WERI-Rb-1 (cell line): ENCODE measurements around the gene PFN3.
A peak's percentile ranks its signal among the peaks of the same experiment; 100 is the strongest.

Experiments
- DNase-seq: peaks from one replicate; pipeline ENCODE4 v3.0.0-alpha.2; 2020
- H3K27ac ChIP-seq: fragments of 250-450 bp; sonication (Bioruptor Pico); 2 replicates; pipeline ENCODE4 v1.5.1; 2020; ENCODE audit warnings: mild to moderate bottlenecking, moderate library complexity
- H3K27me3 ChIP-seq: fragments of 250-450 bp; sonication (Bioruptor Pico); 2 replicates; pipeline ENCODE4 v1.5.1; 2021; ENCODE audit warnings: mild to moderate bottlenecking, low read depth, moderate library complexity; ENCODE audit not compliant: insufficient read depth, severe bottlenecking
- H3K36me3 ChIP-seq: fragments of 250-450 bp; sonication (Bioruptor Pico); 2 replicates; pipeline ENCODE4 v1.5.1; 2020; ENCODE audit warnings: mild to moderate bottlenecking, moderate library complexity
- H3K4me3 ChIP-seq: 2 replicates; pipeline ENCODE4 v1.5.1; 2011; ENCODE audit warnings: low read depth, mild to moderate bottlenecking, control low read depth, low read length
- H3K9me3 ChIP-seq: fragments of 250-450 bp; sonication (Bioruptor Pico); 2 replicates; pipeline ENCODE4 v1.5.1; 2021; ENCODE audit warnings: mild to moderate bottlenecking, moderate library complexity; ENCODE audit not compliant: severe bottlenecking
- CTCF ChIP-seq: IDR thresholded peaks from 2 replicates; pipeline ENCODE4 v1.5.1; 2011; ENCODE audit warnings: low read depth, mild to moderate bottlenecking, control low read depth, inconsistent platforms, low read length

PFN3 gene

GRCh38 chr5:177405312-177405711 lies 4.9 kb upstream of the PFN3 start:
- H3K4me3 ChIP-seq: no peak overlapping the region
- no peaks in the 10 kb centered on the region for H3K27me3 ChIP-seq
- no peak for TF ChIP-seq CTCF
- no peaks in the 10 kb centered on the region for H3K9me3 ChIP-seq
- H3K27ac ChIP-seq: no peak overlapping the region
- no peaks in the 10 kb centered on the region for H3K36me3 ChIP-seq
- no peak for DNase-seq

GRCh38 chr5:177404641-177405179 lies 4.2 kb upstream of the PFN3 start:
- Histone ChIP-seq H3K4me3 (peak overlapping the region; percentile 51), H3K27ac (peak overlapping the region; percentile 68), H3K9me3 (no peaks in the 10 kb centered on the region), H3K36me3 (no peaks in the 10 kb centered on the region), H3K27me3 (no peaks in the 10 kb centered on the region)
- no peak for DNase-seq
- no peak for TF ChIP-seq CTCF

GRCh38 chr5:177403792-177404640 lies 3.6 kb upstream of the PFN3 start:
- Histone ChIP-seq H3K36me3 (no peaks in the 10 kb centered on the region), H3K9me3 (no peaks in the 10 kb centered on the region), H3K27ac (peak overlapping the region; percentile 68), H3K27me3 (no peaks in the 10 kb centered on the region), H3K4me3 (peak overlapping the region; percentile 51)
- peak; percentile 77 for TF ChIP-seq CTCF
- peak; percentile 76 for DNase-seq

- Histone ChIP-seq H3K27me3 (no peaks in the 10 kb centered on the region), H3K27ac (peak overlapping the region; percentile 68)
- DNase-seq: peak; percentile 33
Observed at GRCh38 chr5:177403102-177403791, 2.8 kb upstream of the PFN3 start.

More at GRCh38 chr5:177403102-177403791, 2.8 kb upstream of the PFN3 start:
- no peak for TF ChIP-seq CTCF
- Histone ChIP-seq H3K9me3 (no peaks in the 10 kb centered on the region), H3K36me3 (no peaks in the 10 kb centered on the region), H3K4me3 (peak overlapping the region; percentile 51)
